ENCODE measurements around the gene DHX34.

Gene DHX34

GRCh38 chr19:47430041-47430802 is 81.1 kb downstream of the DHX34 start:
- TF ChIP-seq EZH2phosphoT487 (conservative IDR thresholded peaks at IDR 0.05; ENCODE audit: low read length) = no peak
- no peak for TF ChIP-seq CTCF (IDR thresholded peaks at IDR 0.05; ENCODE audit: insufficient read depth, low read length, poor library complexity, severe bottlenecking)
- H3K9me2 ChIP-seq (replicated peaks; ENCODE audit: insufficient read depth, low read length) = no peaks in the 10 kb centered on the region
- no peaks in the 10 kb centered on the region for H3K36me3 ChIP-seq (ENCODE audit: low read length)
- H3K4me2 ChIP-seq (ENCODE audit: low read depth, low read length, poor library complexity, severe bottlenecking) = no peak overlapping the region
- H3K79me2 ChIP-seq (ENCODE audit: insufficient read depth, low read length) = no peaks in the 10 kb centered on the region
- H3K27ac ChIP-seq (ENCODE audit: low read depth, low read length) = no peak overlapping the region
- H3F3A ChIP-seq (ENCODE audit: insufficient read depth) = peaks cover 7% of the 10 kb centered on the region
- H4K20me1 ChIP-seq (ENCODE audit: low read depth, low read length) = no peaks in the 10 kb centered on the region
- H3K4me3 ChIP-seq (ENCODE audit: insufficient read depth, low read length, poor library complexity, severe bottlenecking) = no peak overlapping the region
- H2AFZ ChIP-seq (ENCODE audit: low read depth, low read length, severe bottlenecking) = no peak overlapping the region
- H3K9me3 ChIP-seq (ENCODE audit: insufficient read depth, low read length) = no peaks in the 10 kb centered on the region
- H3K27me3 ChIP-seq (ENCODE audit: low read length) = no peaks in the 10 kb centered on the region
- no peak overlapping the region for H3K9ac ChIP-seq (ENCODE audit: low read length)

- TF ChIP-seq CTCF (IDR thresholded peaks at IDR 0.05; ENCODE audit: insufficient read depth, low read length, poor library complexity, severe bottlenecking) (no peak), EZH2phosphoT487 (conservative IDR thresholded peaks at IDR 0.05; ENCODE audit: low read length) (no peak)
- H3K9me2 ChIP-seq (replicated peaks; ENCODE audit: insufficient read depth, low read length) = no peaks in the 10 kb centered on the region
- H3K27me3 ChIP-seq (ENCODE audit: low read length) = no peaks in the 10 kb centered on the region
- H3K36me3 ChIP-seq (ENCODE audit: low read length) = no peaks in the 10 kb centered on the region
- peaks cover 7% of the 10 kb centered on the region for H3F3A ChIP-seq (ENCODE audit: insufficient read depth)
- no peaks in the 10 kb centered on the region for H3K79me2 ChIP-seq (ENCODE audit: insufficient read depth, low read length)
- H4K20me1 ChIP-seq (ENCODE audit: low read depth, low read length) = no peaks in the 10 kb centered on the region
- no peak overlapping the region for H3K4me2 ChIP-seq (ENCODE audit: low read depth, low read length, poor library complexity, severe bottlenecking)
- H3K9me3 ChIP-seq (ENCODE audit: insufficient read depth, low read length) = no peaks in the 10 kb centered on the region
- no peak overlapping the region for H3K27ac ChIP-seq (ENCODE audit: low read depth, low read length)
- no peak overlapping the region for H3K9ac ChIP-seq (ENCODE audit: low read length)
- H2AFZ ChIP-seq (ENCODE audit: low read depth, low read length, severe bottlenecking) = peak overlapping the region; percentile 10
- no peak overlapping the region for H3K4me3 ChIP-seq (ENCODE audit: insufficient read depth, low read length, poor library complexity, severe bottlenecking)
Observed at GRCh38 chr19:47432091-47432490, 83.0 kb downstream of the DHX34 start.

All from SU-DHL-6 (cell line).